Purkinje cell (primary cell): Measurements from ENCODE around the gene OR1L6. TPM values are rescaled to one million over a fixed set of nuclear protein-coding genes. Genes with fewer than 3 reads are reported as not detected.

Experiments
- polyA plus RNA-seq: library from polyadenylated mRNA; unstranded; fragments of >200 nt; fragmentation: Nextera tagmentation; gene quantifications from 2 replicates; pipeline ENCODE4 v1.2.1, GENCODE V29; 2014

Gene OR1L6
- not detected in 2 replicates for polyA plus RNA-seq

GRCh38 chr9:122742003-122742402 lies at the start of gene OR1L6:
Gene OR1L6, plus strand, starts transcription at chr9:122742303. Its CDS starts 7,545 bp downstream, at chr9:122749848.

GRCh38 chr9:122723690-122724089 lies 18.4 kb upstream of the OR1L6 start, which contains the start of gene OR1L4:
Gene OR1L4, plus strand, starts transcription at chr9:122723990. Its CDS starts 0 bp downstream, at chr9:122723990.

GRCh38 chr9:122788831-122789230 lies 46.7 kb downstream of the OR1L6 start, which contains the start of gene OR5C1:
Gene OR5C1, plus strand, starts transcription at chr9:122788933. Its CDS starts 0 bp downstream, at chr9:122788933.

Other genes starting within 250 kb of the OR1L6 start
- gene OR1J2, start 231.5 kb upstream of the OR1L6 start, polyA plus RNA-seq, result not detected in 2 replicates
- not detected in 2 replicates for gene OR1J4, start 223.2 kb upstream of the OR1L6 start, polyA plus RNA-seq
- not detected in 2 replicates for gene OR1N1, start 215.0 kb upstream of the OR1L6 start, polyA plus RNA-seq
- gene OR1N2, start 189.2 kb upstream of the OR1L6 start, polyA plus RNA-seq, result not detected in 2 replicates
- not detected in 2 replicates for gene OR1L8, start 158.9 kb upstream of the OR1L6 start, polyA plus RNA-seq
- gene OR1Q1, start 127.6 kb upstream of the OR1L6 start, polyA plus RNA-seq, result not detected in 2 replicates
- gene OR1B1, start 84.7 kb upstream of the OR1L6 start, polyA plus RNA-seq, result not detected in 2 replicates
- gene OR1L1, start 80.6 kb upstream of the OR1L6 start, polyA plus RNA-seq, result not detected in 2 replicates
- not detected in 2 replicates for gene OR1L3, start 67.2 kb upstream of the OR1L6 start, polyA plus RNA-seq
- gene OR1L4, start 18.3 kb upstream of the OR1L6 start, polyA plus RNA-seq, result not detected in 2 replicates
- gene OR5C1, start 46.6 kb downstream of the OR1L6 start, polyA plus RNA-seq, result not detected in 2 replicates
- gene OR1K1, start 57.8 kb downstream of the OR1L6 start, polyA plus RNA-seq, result not detected in 2 replicates
- gene PDCL, start 86.3 kb downstream of the OR1L6 start, polyA plus RNA-seq, result 6.6 and 11.1 TPM in 2 replicates
- gene RC3H2, start 163.1 kb downstream of the OR1L6 start, polyA plus RNA-seq, result 28.1 and 33.0 TPM in 2 replicates
- gene ZBTB6, start 171.0 kb downstream of the OR1L6 start, polyA plus RNA-seq, result 2.2 and 4.3 TPM in 2 replicates
- 0.74 and 4.3 TPM in 2 replicates for gene ZBTB26, start 189.2 kb downstream of the OR1L6 start, polyA plus RNA-seq
- gene RABGAP1, start 198.7 kb downstream of the OR1L6 start, polyA plus RNA-seq, result 15.6 and 24.7 TPM in 2 replicates